HG03095 (cell line): ENCODE data around the gene DESI2.

Source experiments
- ATAC-seq: cut with Tn5 transposase; IDR thresholded peaks from one replicate; pipeline ENCODE4 v1.9.1; 2021; ENCODE audit warnings: moderate library complexity; ENCODE audit not compliant: unreplicated experiment

The DESI2 gene

DNA sequence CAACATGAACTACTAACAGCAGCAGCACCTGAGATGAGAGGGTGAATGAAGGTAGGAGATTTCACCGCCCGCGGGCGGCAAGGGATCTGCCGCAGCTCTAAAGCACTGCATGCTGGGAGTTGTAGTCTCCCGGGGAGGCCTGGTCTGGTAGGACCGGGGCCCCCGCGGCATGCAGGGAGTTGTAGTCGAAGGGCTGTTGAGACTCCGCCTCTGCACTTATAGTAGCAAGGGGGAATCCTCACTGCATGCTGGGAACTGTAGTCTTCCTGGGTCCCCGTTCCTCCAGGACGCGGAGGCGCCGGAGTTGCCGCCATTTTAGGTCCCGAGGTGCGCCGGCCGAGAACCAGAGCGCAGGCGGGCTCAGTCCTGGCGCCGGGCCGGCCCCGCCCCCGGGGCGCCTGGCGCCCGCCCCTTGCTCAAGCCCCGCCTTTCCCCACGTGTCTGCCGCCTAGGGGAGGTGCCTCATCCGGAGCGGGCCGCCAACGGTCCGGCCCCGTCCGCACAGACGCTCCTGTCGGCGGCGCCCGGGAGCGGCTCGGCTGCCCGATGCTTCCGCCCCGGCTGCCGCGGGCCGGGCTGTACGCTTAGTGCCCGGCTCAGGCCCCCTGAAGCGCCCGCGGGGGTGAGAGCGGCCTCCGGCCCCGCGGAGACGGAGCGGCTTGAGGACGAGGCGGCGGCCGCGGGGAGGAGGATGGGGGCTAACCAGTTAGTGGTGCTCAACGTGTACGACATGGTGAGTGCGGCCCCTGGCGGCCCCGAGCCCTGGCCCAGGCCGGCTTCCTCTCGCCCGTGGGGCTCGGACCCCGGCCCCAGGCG, at the start of gene DESI2:
TSS of gene DESI2 (plus strand) at position 504 of the 816 bp plus-strand sequence. CDS start at position 692, 188 bp downstream.
- peak; percentile 95 for ATAC-seq

DNA sequence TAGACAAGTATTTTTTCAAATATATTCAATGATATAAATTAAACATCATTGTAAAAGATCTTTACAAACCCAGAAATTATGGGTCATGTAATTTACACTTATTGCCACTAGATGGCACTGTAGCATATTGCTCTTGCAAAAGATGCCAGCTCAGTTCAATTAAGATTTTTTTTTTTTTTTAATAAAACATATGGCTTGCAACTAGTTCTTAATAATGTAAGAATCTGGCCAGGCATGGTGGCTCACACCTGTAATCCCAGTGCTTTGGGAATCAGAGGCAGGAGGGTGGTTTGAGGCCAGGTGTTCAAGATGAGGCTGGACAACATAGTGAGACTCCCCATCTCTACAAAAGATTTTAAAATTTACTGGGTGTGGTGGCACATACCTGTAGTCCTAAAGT, 49.4 kb upstream of the DESI2 start:
- ATAC-seq = no peak

DNA sequence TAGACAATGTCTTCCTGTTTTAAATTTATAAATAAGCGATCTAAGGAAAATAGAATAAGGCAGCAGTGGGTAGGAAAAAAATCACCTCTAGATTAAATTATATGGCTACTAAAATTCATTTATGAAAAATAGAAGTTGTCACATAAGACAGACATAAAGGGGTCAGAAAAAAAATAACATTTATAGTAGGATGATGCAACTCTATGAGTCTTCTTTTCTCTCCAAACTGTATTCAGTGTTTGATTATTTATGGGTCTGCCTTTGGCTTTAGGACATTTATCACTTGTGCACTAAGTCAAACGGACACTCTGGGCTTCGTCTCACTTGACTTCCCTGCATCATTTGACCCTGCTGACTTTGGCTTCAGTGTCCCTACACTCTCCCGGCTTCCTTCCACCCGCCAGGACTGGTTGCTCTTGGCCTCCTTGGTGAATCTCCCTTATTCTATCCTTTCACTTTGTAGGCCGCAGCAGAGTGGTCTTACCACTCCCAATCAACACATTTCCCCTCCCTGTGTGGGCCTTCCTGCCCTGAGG, 47.0 kb upstream of the DESI2 start:
- ATAC-seq = no peak

GRCh38 chr1:244614113-244614836, 38.7 kb upstream of the DESI2 start:
- ATAC-seq = no peak

DNA sequence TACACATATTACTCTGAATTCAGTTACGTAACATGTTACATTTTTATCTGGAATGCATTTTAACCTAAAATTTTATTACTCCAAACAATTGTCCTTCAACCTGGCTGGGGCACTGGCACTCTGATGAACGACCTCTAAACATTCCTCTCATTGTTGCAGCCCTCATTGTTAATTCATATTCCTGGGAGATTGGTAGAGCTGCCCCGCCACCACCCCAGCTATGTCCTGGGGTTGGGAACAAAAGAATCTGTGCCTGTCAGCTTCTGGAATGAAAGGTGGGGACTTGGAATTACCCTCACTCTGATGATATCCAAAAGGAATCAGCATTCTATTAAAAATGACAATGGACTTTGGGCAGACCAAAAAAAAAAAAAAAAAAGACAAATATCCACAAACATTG, 38.0 kb upstream of the DESI2 start:
- ATAC-seq = no peak

DNA sequence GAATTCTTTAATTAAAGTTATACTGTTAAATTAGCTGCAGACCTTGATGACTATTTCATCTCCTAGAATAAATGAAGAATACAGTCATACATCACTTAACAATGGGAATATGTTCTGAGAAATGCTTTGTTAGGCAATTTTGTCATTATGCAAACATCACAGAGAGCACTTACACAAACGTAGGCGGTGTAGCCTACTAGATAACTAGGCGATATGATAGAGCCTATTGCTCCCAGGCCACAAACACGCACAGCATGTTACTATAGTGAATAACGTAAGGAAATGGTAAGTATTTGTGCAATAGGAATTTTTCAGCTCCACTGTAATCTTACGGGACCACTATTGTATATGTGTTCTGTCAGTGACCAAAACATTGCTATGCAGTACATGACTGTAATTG, 37.6 kb upstream of the DESI2 start:
- ATAC-seq = no peak

GRCh38 chr1:244626709-244627108, 26.2 kb upstream of the DESI2 start:
- ATAC-seq = no peak

GRCh38 chr1:244628789-244629188, 24.1 kb upstream of the DESI2 start:
- no peak for ATAC-seq

- ATAC-seq = no peak
These were observed 19.8 kb upstream of the DESI2 start for GRCh38 chr1:244633140-244633539.

DNA sequence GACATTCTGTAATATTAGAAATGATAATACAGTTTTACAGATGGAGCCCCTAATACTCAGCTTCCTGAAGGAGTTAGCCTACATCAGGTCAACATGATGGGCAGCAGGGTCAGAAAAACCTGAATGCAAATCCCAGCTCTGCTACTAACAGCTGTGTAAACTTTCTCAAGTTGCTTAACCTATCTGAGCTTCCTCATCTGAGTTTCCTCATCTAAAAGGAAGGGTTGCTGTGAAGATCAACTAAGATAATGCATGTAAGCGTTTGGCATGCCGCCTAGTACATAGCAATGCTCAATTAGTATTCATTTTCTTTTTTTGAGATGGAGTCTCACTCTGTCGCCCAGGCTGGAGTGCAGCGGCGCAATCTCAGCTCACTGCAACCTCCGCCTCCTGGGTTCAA, 18.4 kb upstream of the DESI2 start:
- ATAC-seq = no peak

GRCh38 chr1:244636488-244637259, 16.3 kb upstream of the DESI2 start:
- ATAC-seq = no peak

DNA sequence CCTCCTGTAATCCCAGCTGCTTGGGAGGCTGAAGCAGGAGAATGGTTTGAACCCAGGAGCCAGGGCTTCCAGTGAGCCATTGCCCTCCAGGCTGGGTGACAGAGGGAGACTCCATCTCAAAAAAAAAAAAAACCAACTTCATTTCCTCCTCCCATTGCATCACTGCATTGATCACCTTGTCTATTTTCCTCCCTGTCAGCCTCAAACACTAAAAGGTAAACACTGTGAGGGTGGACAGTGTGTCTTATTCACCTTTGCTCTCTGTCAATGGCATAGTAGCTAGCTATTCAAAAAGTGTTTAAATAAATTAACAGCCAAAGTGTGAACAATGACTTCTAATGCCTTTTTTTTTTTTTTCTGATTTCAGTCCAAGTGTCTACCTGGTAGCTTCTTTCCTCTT, 13.4 kb upstream of the DESI2 start:
- ATAC-seq = no peak

GRCh38 chr1:244640917-244641316, 12.0 kb upstream of the DESI2 start:
- ATAC-seq = no peak

DNA sequence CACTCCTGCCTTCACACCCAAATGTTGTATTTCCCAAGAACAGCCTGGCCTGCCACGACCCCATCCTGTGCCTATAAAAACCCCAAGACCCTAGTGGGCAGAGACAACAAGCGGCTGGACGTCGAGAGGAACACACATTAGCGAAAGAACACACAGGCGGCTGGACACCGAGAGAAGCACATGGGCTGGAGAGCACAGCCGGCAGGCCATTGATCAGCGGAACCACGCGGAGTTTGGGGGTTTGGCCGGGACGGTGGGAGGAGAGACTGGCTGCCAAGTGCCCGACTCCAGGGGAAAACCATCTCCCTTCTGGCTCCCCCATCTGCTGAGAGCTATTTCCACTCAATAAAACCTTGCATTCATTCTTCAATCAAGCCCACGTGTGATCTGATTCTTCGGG, 10.4 kb upstream of the DESI2 start:
- ATAC-seq = no peak

DNA sequence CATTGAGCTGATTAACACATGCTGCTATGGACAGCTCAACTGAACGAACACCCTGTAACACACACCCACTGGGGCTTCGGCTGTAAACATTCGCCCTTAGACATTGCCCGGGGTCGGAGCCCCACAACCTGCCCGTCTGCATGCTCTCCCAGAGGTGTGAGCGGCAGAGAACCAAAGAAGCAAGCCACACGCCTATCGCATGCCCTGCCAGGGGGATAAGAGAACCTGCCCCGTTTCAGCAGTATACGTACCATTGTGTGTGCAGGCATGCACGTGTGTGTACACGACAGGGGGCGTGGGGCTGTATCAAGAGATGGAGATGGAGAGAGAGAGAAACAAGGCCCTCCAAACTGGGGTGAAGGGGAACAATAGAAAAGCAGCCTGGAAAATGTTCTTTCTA, 9.9 kb upstream of the DESI2 start:
- ATAC-seq = no peak

DNA sequence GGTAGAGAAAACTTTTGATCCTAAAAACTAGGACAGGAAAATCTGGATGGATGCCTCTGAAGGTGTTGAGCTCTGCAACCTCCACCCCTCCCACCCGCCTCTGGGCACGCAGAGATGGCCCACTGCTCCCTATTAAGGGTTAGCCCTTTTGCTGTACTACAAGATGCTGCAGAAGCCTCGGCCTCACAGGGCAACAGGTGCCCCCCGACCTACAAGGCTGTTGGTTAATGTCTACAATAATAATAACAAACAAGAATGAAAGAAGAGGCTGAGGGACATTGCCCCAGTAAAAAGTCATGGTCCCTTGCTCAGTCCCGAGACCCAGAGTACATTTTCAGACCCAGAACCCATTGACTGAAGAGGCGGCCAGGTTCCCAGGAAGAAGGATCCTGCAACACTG, 7.5 kb upstream of the DESI2 start:
- ATAC-seq = no peak

GRCh38 chr1:244645890-244646289, 7.0 kb upstream of the DESI2 start:
- ATAC-seq = no peak

DNA sequence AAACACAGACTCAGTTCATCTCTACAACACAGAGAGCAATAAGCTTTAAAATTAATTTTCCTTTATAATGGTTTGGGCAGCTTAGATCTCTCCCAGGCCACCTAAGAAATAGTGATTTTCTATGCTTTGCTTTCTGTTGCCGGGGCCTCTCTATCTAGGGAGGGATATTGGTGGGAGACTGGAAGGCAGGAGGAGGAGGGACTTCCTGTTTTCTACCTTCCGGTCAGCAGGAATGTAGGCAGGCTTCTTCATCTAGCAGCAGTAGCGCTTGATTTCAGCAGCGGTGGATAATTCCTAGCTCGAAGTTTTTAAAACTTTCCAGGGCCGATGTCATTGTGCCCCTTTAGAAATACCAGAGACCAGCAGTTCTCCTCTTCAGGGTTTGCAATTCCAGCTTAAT, 5.1 kb upstream of the DESI2 start:
- no peak for ATAC-seq

DNA sequence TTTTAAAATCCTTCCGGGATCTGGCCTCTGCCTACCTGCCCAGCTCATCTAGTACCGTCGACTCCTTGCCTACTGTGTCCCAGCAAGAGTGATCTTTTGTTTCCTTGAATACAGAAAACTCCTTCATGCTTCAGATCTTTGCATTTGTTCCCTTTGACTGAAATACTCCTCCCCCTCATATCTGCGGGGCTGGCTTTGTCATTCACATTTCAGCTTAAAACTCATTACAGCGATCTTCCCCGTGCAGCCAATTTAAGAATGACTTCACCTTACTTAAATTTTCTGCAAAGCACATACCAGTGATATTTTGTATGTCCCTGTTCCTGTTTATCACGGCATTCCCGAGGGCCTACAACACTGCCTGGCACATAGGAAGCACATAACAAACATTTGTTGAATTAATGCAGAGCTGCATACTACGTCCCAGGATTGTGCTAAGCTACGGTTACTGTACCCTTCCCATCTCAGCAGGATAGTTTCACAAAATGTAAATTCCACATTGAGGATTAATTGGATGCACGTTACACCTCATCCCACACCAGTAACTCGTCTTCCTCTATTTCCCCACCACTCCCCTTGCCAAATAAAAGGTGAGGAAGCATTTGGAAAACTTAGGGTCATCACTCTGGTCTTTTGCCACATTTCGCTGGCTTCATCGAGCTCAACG, 837 bp upstream of the DESI2 start:
- ATAC-seq = no peak

DNA sequence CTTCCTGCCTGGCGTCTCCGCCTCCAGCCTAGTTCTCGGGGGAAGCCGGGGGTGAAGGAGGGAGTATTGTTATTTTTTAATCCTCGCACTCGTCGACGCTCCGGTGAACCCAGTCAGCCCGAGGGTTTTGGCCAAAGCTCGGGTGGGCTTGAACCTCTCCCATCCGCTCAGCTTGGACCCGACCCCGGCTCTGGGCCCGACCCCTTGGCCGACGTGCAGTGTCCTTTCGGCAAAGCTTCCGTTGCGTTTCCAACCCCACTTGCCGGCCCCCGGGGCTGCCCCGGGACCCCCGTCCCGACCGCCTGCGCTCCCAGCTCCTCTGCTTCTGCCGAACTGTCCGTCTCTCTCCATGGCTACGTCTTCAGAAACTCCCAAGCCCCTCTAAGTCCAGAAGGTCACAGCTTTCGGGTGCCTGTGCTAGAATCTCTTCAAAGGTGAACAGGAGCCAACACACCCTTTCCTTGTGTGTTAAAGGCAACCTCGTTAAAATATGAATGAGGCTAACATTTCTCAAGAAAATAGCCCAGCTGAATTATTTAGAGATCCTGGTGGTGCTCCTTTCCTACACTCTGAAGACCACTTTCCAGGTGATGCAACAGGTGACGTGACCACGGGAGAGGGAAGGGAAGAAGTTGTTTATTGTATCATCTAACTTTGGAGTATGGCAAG, 647 bp downstream of the DESI2 start:
- ATAC-seq = no peak
